Activated CD8-positive, alpha-beta memory T cell treated with anti-CD3 and anti-CD28 coated beads for 24 hours (primary cell): ENCODE data around the gene SLC44A3.

Experiments used
- DNase-seq: peaks from one replicate; pipeline ENCODE4 v3.0.0-alpha.2; 2020

SLC44A3 gene

GRCh38 chr1:94875794-94876193 is 55.6 kb downstream of the SLC44A3 start:
- no peak for DNase-seq

DNA sequence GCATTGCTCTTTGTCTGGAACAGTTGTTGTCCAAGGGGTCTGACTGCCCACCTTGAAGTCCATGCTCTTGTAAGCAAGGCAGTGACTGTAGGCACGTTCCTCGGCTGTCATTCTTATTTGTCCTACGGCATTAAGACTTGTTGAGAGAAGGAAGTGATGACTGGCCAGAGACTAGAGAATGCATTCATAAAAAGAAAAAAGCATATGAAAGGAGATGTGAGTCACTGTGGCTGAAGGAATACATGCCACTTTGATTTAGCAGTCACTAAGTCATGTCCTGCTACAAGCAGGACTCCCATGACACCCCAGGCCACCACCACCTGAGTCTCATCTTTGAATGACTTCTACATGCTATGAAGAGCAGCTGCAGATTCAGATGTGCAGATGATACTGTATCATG is 56.2 kb downstream of the SLC44A3 start:
- no peak for DNase-seq

GRCh38 chr1:94878329-94878728 is 58.2 kb downstream of the SLC44A3 start:
- no peak for DNase-seq

GRCh38 chr1:94883691-94884090 is 63.5 kb downstream of the SLC44A3 start:
- DNase-seq, result no peak

DNA sequence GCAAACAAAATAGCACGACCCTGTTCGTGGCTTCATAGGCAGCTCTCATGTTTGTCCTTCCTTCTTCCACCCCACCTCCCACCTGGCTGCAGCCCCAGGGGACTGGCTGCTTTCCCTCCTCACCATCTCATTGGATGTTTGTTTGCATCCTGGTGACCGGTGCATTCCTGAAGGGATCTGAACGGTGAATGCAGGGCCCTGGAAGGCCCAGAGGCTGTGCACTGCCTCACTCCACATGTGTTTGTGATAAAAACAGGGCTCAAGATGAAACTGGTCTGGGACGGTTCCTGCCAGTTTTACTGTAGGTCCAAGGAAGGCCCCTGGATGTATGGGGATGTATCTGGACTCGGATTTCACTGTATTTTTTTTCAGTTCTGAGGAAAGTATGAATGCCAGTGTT is 63.9 kb downstream of the SLC44A3 start:
- no peak for DNase-seq

GRCh38 chr1:94884507-94884906 is 64.3 kb downstream of the SLC44A3 start:
- DNase-seq, result no peak

DNA sequence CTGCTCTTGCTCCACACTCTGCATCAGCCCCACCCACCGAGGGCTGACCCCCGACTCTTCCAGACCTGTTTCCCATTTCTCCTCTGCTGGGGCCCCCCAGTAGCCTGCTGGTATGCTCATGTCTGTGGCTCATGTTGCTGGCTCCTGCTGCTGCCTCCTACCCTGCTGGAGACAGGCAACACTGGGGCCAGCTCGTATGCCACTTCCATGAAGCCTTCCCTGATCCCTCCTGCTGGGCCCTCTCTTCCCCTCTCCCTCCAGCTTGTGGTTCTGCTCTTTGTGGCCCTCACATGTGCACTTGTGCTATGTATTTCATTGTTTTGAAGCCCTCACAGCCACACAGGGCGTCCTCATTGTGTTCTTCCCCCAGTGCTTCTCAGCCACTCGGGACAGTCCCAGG is 66.2 kb downstream of the SLC44A3 start:
- no peak for DNase-seq

DNA sequence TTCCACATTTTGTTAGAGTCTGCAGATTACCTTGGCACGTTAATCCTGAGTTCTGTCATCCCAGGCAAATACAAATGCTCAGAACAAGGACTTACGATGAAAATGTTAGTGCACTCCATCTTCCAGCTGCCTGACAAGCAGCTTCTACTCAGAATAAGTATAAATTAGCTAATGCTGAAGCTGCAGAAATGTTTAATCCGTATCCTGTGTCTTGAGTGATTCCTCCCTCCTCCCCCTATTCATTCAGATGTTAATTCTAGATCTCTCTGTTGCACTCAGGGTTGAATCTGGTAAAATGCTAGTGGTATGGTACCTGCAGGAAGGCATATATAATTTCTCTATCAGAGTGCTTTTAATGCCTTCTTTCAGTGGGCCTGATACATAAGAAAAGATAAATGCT is 66.9 kb downstream of the SLC44A3 start:
- DNase-seq, result no peak

DNA sequence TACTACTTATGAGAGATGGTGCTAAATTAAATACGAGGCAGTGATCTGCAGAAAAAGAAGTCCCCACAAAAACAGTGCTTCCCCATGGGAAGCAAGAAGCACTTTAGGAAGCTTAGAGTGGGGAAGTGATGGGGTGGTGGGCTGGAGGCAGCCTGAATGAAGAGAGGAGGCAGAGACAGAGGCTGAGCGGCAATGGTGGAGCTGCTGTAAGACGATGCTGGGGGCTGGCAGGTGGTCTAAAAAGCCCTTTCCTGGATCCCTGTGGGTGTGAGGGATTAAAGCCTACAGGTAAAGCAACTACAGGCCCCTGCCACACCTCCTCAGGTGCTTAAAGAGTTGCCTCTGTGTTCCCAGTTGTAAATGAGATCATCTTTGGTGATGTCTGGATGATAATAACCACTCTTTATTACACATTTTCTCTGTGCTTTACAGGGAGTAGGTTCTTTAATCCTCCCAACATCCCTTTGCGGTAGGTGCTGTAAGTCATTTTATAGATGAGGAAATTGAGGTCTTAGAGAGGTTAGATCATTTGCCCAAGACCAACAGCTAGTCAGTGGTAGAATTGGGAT is 67.5 kb downstream of the SLC44A3 start:
- DNase-seq, result no peak

DNA sequence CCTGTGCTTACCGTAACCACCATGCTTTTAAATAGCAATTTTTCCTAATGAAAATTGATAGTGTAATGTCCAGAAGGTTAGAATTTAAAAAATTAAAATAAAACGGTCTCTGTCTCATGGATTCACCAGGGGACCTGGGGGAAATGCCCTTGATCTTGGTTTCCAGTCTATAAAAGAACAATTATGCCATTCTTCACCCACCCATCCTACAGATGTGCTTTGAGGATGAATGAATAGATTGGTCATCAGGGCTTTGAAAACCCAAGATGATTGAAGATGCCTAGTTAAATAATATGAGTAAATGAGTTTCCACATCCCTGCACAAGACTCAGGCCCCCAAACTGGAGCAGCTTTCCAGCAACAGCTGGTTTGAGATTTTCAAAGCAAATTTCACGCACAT is 68.0 kb downstream of the SLC44A3 start:
- no peak for DNase-seq

DNA sequence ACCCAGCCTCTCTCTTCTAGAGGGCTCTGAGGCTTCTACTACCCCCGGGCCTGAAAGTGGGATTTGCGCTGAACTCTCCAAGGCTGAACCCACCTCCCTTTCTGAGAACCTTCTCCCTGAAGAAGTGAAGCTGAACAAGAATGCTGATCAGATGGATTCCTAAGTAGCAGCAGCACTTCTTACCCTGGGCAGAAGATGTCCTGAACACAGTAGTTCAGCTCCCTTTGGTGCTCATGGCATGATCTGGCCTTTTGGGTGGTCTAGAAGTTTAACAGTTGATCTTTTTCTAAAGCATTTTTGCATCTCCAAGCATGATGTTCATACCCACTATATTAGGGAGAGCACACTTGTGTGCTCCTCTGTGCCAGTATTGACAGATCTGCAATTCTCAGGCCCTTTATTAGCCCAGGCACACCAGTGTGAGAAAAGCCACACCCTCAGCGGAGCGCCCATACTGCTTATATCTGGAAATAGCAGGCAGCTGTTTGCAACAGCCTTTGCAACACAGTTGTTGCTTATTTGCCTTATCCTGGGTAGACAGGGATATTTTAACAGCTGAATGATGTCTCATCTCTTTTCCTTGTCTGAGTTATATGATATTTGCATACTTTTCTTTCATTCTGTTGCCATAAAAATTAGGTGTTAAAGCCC is 72.6 kb downstream of the SLC44A3 start:
- no peak for DNase-seq

- no peak for DNase-seq
Measured at GRCh38 chr1:94894630-94895029, 74.5 kb downstream of the SLC44A3 start.

- DNase-seq, result no peak
Measured at GRCh38 chr1:94895518-94895917, 75.4 kb downstream of the SLC44A3 start.

DNA sequence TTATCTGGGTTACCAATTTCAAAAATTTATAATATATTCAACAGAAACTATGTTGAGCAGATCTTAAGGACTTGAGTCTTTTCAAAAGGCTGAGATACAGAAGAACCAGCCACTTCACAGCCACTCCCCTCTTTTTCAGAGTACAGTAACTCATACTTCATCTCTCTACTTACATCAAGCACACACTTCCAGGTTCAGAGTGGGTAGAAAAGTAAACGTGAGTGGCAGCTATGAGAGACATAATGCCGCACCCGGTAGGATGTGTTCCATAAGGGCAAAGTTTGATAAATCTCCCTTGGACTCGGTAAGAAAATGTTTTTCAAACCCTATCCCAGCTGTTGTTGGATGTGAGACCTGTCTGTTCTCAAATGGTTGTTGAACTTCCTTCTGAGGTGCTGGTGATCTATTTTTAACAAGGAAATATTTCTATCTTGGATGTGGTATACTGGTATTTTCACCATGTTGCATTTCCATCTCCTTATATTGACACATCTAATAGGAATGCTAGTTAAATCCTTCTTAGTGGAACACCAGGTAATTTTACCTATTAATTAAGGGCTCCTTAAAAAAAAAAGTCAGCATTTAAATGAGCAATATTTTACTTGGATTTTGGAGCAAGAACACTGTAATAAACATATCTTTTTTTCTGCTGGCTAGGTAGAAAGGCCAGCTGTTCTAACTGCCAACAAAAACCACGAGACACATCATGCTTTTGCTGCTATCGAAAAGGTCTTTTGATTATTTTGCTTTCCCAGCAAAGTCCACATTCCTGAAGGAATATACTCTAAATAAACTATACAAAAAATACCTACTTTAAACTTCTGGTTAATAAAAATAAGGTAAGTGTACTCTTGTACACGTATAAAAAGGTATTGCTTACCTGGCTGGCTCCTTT is 78.6 kb downstream of the SLC44A3 start:
- no peak for DNase-seq

DNA sequence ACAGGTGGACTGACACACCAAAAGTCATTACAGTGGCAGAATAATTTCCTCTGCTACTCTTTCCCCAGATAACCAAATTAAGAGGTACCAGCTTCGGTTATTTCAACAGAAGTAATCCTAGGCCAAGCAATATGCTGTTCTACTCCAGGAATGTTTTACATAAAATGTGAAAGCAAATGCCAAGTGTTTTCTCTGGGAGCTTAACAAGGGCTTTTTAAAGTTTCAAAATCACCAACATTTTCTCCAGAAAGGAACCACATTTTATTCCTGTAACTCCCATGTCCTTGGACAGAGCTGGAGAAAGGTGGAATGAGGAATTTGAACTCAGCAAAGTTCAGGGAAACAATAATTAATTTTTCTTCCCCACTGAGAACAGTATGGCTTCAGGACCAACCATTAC is 79.6 kb downstream of the SLC44A3 start:
- DNase-seq, result no peak

DNA sequence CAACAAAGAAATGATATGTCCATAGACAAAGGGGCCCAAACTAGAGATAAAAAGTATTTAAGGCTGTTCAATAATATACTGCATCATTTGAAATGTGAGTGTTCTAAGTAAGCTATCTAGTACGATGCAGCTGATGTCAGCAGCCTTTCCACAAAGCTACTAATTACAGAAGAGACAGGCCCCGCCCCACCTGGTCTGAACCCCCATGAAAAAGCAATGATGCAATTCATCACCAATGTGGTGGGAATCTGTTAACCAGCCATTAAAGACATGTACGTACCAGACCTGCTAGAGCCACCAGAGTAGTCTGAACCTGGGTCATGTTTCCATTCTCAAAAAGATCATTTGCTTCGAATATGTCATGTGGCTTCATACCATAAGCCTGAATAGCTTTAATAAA is 81.7 kb downstream of the SLC44A3 start:
- no peak for DNase-seq

DNA sequence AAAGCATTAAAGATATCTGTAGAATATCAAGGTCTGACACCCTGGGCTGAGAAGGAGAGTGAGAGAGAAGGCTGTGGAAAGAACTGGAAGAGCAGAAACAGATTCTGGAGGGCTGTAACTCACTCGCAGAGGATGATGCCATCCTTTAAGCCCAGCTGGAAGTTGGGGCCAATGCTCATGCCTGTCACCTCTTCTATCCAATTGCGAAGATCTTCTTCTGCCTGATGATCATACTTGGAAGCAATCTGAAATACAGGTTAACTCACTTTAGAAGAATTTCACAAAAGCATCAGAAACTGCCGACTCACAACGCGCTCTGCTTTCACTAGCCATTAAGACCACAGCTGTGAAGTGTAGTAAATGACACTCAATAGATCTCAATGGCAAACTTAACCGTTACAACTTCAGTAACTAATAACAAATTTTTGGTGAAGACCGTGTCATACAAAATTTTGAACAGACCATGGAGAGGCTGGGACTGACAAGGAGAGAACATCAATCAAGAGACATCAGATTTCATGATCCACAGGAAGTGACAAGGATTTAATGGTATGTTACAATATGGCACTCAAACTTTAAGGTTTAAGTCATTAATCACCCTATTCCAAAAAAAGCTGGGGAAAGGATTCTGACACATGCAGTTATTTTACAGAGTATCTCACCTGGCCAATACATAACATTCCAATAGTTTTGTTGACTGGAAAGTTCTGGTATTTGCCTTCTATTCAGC is 83.3 kb downstream of the SLC44A3 start:
- DNase-seq, result no peak

DNA sequence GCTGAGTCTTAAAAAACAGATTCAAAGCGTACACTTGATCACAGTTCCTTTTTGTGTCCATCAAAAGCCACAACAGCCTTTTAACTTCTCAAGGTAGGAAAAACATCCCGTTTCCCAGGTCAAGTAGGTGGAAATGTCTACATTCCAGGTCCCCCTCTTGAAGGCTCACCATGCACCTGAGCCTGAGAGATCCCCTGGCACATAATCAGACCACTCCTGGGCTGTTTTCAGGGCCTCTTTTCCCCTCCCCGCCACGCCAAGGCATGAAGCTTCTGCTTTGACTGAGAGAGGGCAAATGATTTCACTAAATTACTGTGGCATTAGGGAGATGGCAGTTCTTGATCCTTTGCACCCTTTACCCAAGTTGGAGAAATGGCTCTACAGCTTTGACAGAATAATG is 85.0 kb downstream of the SLC44A3 start:
- DNase-seq, result no peak

GRCh38 chr1:94906382-94906781 is 86.2 kb downstream of the SLC44A3 start:
- DNase-seq, result no peak

DNA sequence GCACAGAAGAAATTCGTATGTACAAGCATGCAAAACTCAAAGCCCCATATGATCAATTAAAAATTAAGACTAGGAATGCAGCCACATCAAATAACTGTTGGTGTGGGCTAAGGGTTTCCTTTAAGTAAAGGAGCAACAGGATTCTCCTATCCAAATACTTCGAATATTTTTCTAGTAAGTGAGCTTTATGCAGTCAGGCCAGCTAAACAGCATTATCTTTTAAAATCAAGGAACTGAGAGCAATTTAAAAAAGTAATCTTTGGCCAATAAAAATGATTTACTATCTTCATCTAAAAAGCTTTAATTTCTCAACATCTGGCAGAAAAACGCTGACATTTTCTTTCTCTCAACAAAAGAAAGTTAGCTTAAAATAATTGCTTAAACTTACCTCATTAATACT is 87.0 kb downstream of the SLC44A3 start:
- DNase-seq, result no peak

DNA sequence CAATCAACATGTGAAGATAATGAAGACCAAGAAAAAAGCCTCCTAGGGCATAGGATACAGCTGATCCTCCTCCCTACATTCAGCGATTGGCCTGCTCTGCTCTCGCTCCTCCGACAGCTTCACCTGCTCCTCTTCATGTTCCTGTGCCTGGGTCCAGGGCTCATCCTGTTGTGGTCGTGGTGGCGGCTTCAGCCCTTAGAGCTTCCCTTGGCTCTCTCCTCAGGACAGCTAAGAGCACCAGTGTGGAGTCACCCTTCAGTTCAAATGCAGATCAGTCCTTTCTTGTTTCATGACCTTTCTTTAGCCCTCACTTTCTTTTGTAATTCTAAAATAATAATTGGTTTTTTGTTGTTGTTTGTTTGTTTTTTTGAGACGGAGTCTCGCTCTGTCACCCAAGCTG is 88.0 kb downstream of the SLC44A3 start:
- DNase-seq, result no peak

DNA sequence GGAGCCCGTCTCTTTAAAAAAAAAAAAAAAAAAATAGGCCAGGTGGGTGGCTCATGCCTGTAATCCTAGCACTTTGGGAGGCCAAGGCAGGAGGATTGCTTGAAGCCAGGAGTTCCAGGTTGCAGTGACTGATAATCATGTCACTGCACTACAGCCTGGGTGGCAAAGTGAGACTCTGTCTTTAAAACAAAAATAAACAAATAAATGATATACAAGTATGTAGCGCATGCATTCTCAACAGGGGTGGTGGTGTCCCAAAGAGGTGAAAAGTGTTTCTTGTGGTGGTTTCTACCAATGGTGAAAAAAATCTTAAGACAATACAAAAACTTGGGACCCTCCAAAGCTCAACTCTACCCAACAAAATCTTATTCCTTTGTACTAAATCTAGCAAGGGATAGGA is 88.8 kb downstream of the SLC44A3 start:
- no peak for DNase-seq

DNA sequence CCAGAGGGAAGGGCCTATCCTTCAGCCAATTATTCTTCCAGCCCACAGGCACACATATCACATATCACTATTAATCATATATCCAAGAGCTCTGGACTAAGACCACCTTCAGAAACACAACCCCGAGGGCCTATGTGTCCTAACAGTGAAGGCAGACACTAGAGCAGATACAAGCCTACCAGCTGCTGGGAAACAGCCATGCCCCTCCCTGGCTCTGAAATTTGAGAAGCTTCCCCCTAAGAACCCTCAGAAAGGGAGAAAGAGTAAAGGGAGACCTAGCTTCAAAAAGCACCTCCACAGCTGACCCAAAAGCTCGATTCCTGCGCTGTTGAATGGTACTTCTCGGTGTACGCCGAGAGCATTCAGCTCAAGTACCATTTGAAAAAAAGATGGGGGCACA is 89.3 kb downstream of the SLC44A3 start:
- no peak for DNase-seq
